PC-9 (cell line): ENCODE data around the gene PARP4. TPM values are rescaled to one million over a fixed set of nuclear protein-coding genes. Genes with fewer than 3 reads are reported as not detected.
"Not testable (repeated sequence)": the region's sequence is repeated elsewhere in the genome, so short reads cannot be mapped to it uniquely, and the experiment has no call there.

Source experiments
- BruUV-seq: library from RNA; stranded (reverse); fragments of 400-500 nt; replicated peaks from 2 replicates; lab custom pipeline; 2021; lab: Mats Ljungman, UMichigan
- CTCF ChIA-PET: fragments of 300-600 bp; sonication (Branson Sonifier 250); formaldehyde crosslinking; loops from one replicate; lab custom pipeline; 2022; ENCODE audit warnings: antibody characterized with exemption; lab: Charles Lee
- POLR2A ChIA-PET: fragments of 300-600 bp; sonication (Branson Sonifier 250); formaldehyde crosslinking; loops from one replicate; lab custom pipeline; 2022; ENCODE audit warnings: antibody characterized with exemption; ENCODE audit not compliant: unreplicated experiment; lab: Charles Lee
- DNase-seq, 2 experiments: peaks; one replicate each; pipeline versions ENCODE4 v3.0.0 to v3.0.0-alpha.2; 2015 to 2022; ENCODE audit warnings: mixed read lengths in 1 of 2
- H2AFZ ChIP-seq: fragments of 200-600 bp; sonication (generic); 2 replicates; pipeline ENCODE4 v1.8.1; 2017; ENCODE audit warnings: antibody characterized with exemption
- H3F3A ChIP-seq: fragments of 200-600 bp; sonication (generic); 2 replicates; pipeline ENCODE4 v1.8.1; 2017; ENCODE audit warnings: antibody characterized with exemption, mild to moderate bottlenecking, low read depth; ENCODE audit not compliant: insufficient read depth
- H3K27ac ChIP-seq: fragments of 200-600 bp; sonication (generic); 2 replicates; pipeline ENCODE4 v1.6.1; 2016; ENCODE audit warnings: mixed run types
- H3K27me3 ChIP-seq: fragments of 200-600 bp; sonication (generic); 2 replicates; pipeline ENCODE4 v1.6.1; 2016; ENCODE audit warnings: low read depth, mixed run types; ENCODE audit not compliant: insufficient read depth
- H3K36me3 ChIP-seq: fragments of 200-600 bp; sonication (generic); 2 replicates; pipeline ENCODE4 v1.6.1; 2016; ENCODE audit warnings: low read depth, mixed run types
- H3K4me1 ChIP-seq: fragments of 200-600 bp; sonication (generic); replicated peaks from 2 replicates; pipeline ENCODE4 v1.6.1; 2016; ENCODE audit warnings: mixed run types; ENCODE audit not compliant: insufficient read depth
- H3K4me2 ChIP-seq: fragments of 200-600 bp; sonication (generic); 2 replicates; pipeline ENCODE4 v1.6.1; 2017; ENCODE audit warnings: mixed run types
- H3K4me3 ChIP-seq: fragments of 200-600 bp; sonication (generic); 2 replicates; pipeline ENCODE4 v1.6.1; 2016; ENCODE audit warnings: mixed run types
- H3K79me2 ChIP-seq: fragments of 200-600 bp; sonication (generic); 2 replicates; pipeline ENCODE4 v1.6.1; 2017; ENCODE audit warnings: low read depth, mixed run types
- H3K9me2 ChIP-seq: fragments of 200-600 bp; sonication (generic); 2 replicates; pipeline ENCODE4 v1.8.1; 2017; ENCODE audit warnings: mild to moderate bottlenecking; ENCODE audit not compliant: insufficient read depth
- H3K9me3 ChIP-seq: fragments of 200-600 bp; sonication (generic); 2 replicates; pipeline ENCODE4 v1.8.1; 2016; ENCODE audit warnings: low read depth; ENCODE audit not compliant: insufficient read depth
- H4K20me1 ChIP-seq: fragments of 200-600 bp; sonication (generic); 2 replicates; pipeline ENCODE4 v1.8.1; 2017; ENCODE audit not compliant: insufficient read depth
- CTCF ChIP-seq: fragments of 200-600 bp; sonication (generic); conservative IDR thresholded peaks from 2 replicates; pipeline ENCODE4 v1.6.1; 2017; ENCODE audit warnings: mixed run types, antibody characterized with exemption, mild to moderate bottlenecking, moderate library complexity
- EZH2 ChIP-seq: fragments of 200-600 bp; sonication (generic); IDR thresholded peaks from 2 replicates; pipeline ENCODE4 v1.8.0; 2017; ENCODE audit warnings: antibody characterized with exemption, low read depth
- intact Hi-C: fragments of 100-400 bp; cut with micrococcal nuclease; formaldehyde crosslinking; loops from one replicate; pipeline ENCODE4 v1.10.0; 2022; ENCODE audit not compliant: unreplicated experiment
- total RNA-seq: library from RNA; stranded (reverse); gene quantifications from 2 replicates; pipeline ENCODE4 v1.2.3, GENCODE V29; 2021

PARP4 gene
- total RNA-seq, 1 experiment from 2014 or later: 80.6 TPM

GRCh38 chr13:24489721-24490120, 22.9 kb downstream of the PARP4 start:
- H3K9me2 ChIP-seq: no peaks in the 10 kb centered on the region
- peaks cover 8% of the 10 kb centered on the region for H3K79me2 ChIP-seq
- intact Hi-C loops: no loop called here
- no peak for DNase-seq
- H3K9me3 ChIP-seq: no peaks in the 10 kb centered on the region
- no peak overlapping the region for H2AFZ ChIP-seq
- POLR2A ChIA-PET: no interaction called here
- no TSS peak for BruUV-seq
- H3K4me2 ChIP-seq: no peak overlapping the region
- H3K4me1 ChIP-seq: peaks cover 4% of the 10 kb centered on the region
- H3K27me3 ChIP-seq: no peaks in the 10 kb centered on the region
- H3F3A ChIP-seq: peaks cover 8% of the 10 kb centered on the region; the same call in 1 of the 2 replicates
- no peaks in the 10 kb centered on the region for H4K20me1 ChIP-seq
- no peak overlapping the region for H3K27ac ChIP-seq
- TF ChIP-seq CTCF (no peak), EZH2 (no peak)
- no peak overlapping the region for H3K4me3 ChIP-seq
- CTCF ChIA-PET: no interaction called here
- peaks cover 70% of the 10 kb centered on the region for H3K36me3 ChIP-seq

GRCh38 chr13:24488092-24488491, 24.5 kb downstream of the PARP4 start:
- peaks cover 65% of the 10 kb centered on the region for H3K36me3 ChIP-seq
- H4K20me1 ChIP-seq, H3K9me2 ChIP-seq, H3K9me3 ChIP-seq, H3K4me2 ChIP-seq, DNase-seq, H3K4me3 ChIP-seq, H3K4me1 ChIP-seq, H3K27me3 ChIP-seq, intact Hi-C loops, H3K79me2 ChIP-seq, H2AFZ ChIP-seq, CTCF ChIA-PET, H3F3A ChIP-seq: not testable (repeated sequence)
- TSS peak; percentile 10 for BruUV-seq
- 0 out of 2 replicates have a peak overlapping the region, but pooled peaks have one; percentile 17 for H3K27ac ChIP-seq
- POLR2A ChIA-PET: interaction anchor here (0.6 kb wide), 1 partner anchor 59 kb away, joined by 4 read pairs; no protein-coding TSS in a partner anchor

- POLR2A ChIA-PET, CTCF ChIA-PET, intact Hi-C loops, DNase-seq, H3K4me2 ChIP-seq, H3K79me2 ChIP-seq, BruUV-seq, H3K9me3 ChIP-seq, H3K4me3 ChIP-seq, H3K9me2 ChIP-seq, H3F3A ChIP-seq, H2AFZ ChIP-seq, H4K20me1 ChIP-seq, H3K27me3 ChIP-seq, H3K27ac ChIP-seq, H3K4me1 ChIP-seq: not testable (repeated sequence)
- H3K36me3 ChIP-seq: peaks cover 53% of the 10 kb centered on the region
These were observed 26.4 kb downstream of the PARP4 start for GRCh38 chr13:24486017-24486657.

GRCh38 chr13:24473686-24474085, 38.9 kb downstream of the PARP4 start:
- no peak for DNase-seq
- H4K20me1 ChIP-seq: no peaks in the 10 kb centered on the region
- no peaks in the 10 kb centered on the region for H3F3A ChIP-seq
- no peaks in the 10 kb centered on the region for H3K4me1 ChIP-seq
- BruUV-seq: no TSS peak
- H3K4me2 ChIP-seq: no peak overlapping the region
- H3K9me2 ChIP-seq: no peaks in the 10 kb centered on the region
- no peaks in the 10 kb centered on the region for H3K9me3 ChIP-seq
- H2AFZ ChIP-seq: no peak overlapping the region
- intact Hi-C loops: no loop called here
- no peak overlapping the region for H3K27ac ChIP-seq
- TF ChIP-seq EZH2 (no peak), CTCF (no peak)
- POLR2A ChIA-PET: no interaction called here
- no peaks in the 10 kb centered on the region for H3K27me3 ChIP-seq
- no peak overlapping the region for H3K4me3 ChIP-seq
- H3K79me2 ChIP-seq: no peaks in the 10 kb centered on the region
- H3K36me3 ChIP-seq: peaks cover 54% of the 10 kb centered on the region
- CTCF ChIA-PET: no interaction called here

- H3K4me3 ChIP-seq, H3K9me2 ChIP-seq, POLR2A ChIA-PET, H3K79me2 ChIP-seq, intact Hi-C loops, H3K27me3 ChIP-seq, CTCF ChIA-PET, BruUV-seq, DNase-seq, H3K27ac ChIP-seq, H3K4me2 ChIP-seq, H3F3A ChIP-seq, H2AFZ ChIP-seq, H3K9me3 ChIP-seq, H4K20me1 ChIP-seq, H3K4me1 ChIP-seq: not testable (repeated sequence)
- peaks cover 55% of the 10 kb centered on the region for H3K36me3 ChIP-seq
These were observed 40.4 kb downstream of the PARP4 start for GRCh38 chr13:24472129-24472528.
